HG03342 (cell line): ENCODE measurements around the gene LGALSL.

Experiments
- ATAC-seq: cut with Tn5 transposase; IDR thresholded peaks from one replicate; pipeline ENCODE4 v1.9.1; 2021; ENCODE audit warnings: mild to moderate bottlenecking, moderate library complexity; ENCODE audit not compliant: unreplicated experiment

Gene LGALSL

GRCh38 chr2:64453770-64454385 is at the start of gene LGALSL:
Gene LGALSL (plus strand): TSS chr2:64454162. CDS start chr2:64454546, 384 bp downstream.
- peak; percentile 56 for ATAC-seq

- no peak for ATAC-seq
Measured at GRCh38 chr2:64404743-64405142, 49.2 kb upstream of the LGALSL start.

- no peak for ATAC-seq
Measured at GRCh38 chr2:64405581-64406406, 48.2 kb upstream of the LGALSL start.

GRCh38 chr2:64406407-64406774 is 47.6 kb upstream of the LGALSL start:
- no peak for ATAC-seq

- no peak for ATAC-seq
Measured at GRCh38 chr2:64408031-64408430, 45.9 kb upstream of the LGALSL start.

GRCh38 chr2:64410671-64411070 is 43.3 kb upstream of the LGALSL start:
- ATAC-seq, result peak; percentile 48

- no peak for ATAC-seq
Measured at GRCh38 chr2:64412671-64413070, 41.3 kb upstream of the LGALSL start.

- no peak for ATAC-seq
Measured at GRCh38 chr2:64414736-64415435, 39.1 kb upstream of the LGALSL start.

- ATAC-seq, result no peak
Measured at GRCh38 chr2:64417624-64418023, 36.3 kb upstream of the LGALSL start.

- no peak for ATAC-seq
Measured at GRCh38 chr2:64419596-64420165, 34.3 kb upstream of the LGALSL start.

- no peak for ATAC-seq
Measured at GRCh38 chr2:64420677-64421076, 33.3 kb upstream of the LGALSL start.

- no peak for ATAC-seq
Measured at GRCh38 chr2:64421201-64421600, 32.8 kb upstream of the LGALSL start.

GRCh38 chr2:64422466-64422865 is 31.5 kb upstream of the LGALSL start:
- no peak for ATAC-seq

GRCh38 chr2:64423303-64423702 is 30.7 kb upstream of the LGALSL start:
- ATAC-seq, result no peak

GRCh38 chr2:64424416-64424987 is 29.5 kb upstream of the LGALSL start:
- ATAC-seq, result no peak

- ATAC-seq, result no peak
Measured at GRCh38 chr2:64426183-64426952, 27.6 kb upstream of the LGALSL start.

GRCh38 chr2:64434039-64434657 is 19.8 kb upstream of the LGALSL start:
- ATAC-seq, result no peak

- no peak for ATAC-seq
Measured at GRCh38 chr2:64437883-64438282, 16.1 kb upstream of the LGALSL start.

- ATAC-seq, result no peak
Measured at GRCh38 chr2:64439194-64439593, 14.8 kb upstream of the LGALSL start.

GRCh38 chr2:64440843-64441242 is 13.1 kb upstream of the LGALSL start:
- ATAC-seq, result no peak
